ENCODE results near the gene RAPGEF6. TPM values are rescaled to one million over a fixed set of nuclear protein-coding genes. Genes with fewer than 3 reads are reported as not detected.

RAPGEF6 gene
- total and polyA plus RNA-seq, 2 of the 4 experiments (the other 2 are of a cell fraction), result 5.8 to 18.8 TPM

GRCh38 chr5:131608597-131608996 lies 26.4 kb downstream of the RAPGEF6 start:
- Histone ChIP-seq H2AFZ (replicated peaks; ENCODE audit: low read length, poor library complexity) (no peak overlapping the region), H2AK5ac (ENCODE audit: low read depth, low read length) (0 out of 2 replicates have a peak overlapping the region, but pooled peaks have one; percentile 24), H3K27ac (ENCODE audit: insufficient read depth, low read length) (no peak overlapping the region), H3K4me1 (ENCODE audit: control insufficient read depth, insufficient read depth, low read length) (peaks cover 21% of the 10 kb centered on the region), H2BK120ac (ENCODE audit: low read depth, low read length) (peak overlapping the region; percentile 29; the same call in 1 of the 2 replicates), H2AK9ac (replicated peaks; ENCODE audit: low read depth, low read length, poor library complexity) (no peak overlapping the region), H3K27me3 (ENCODE audit: control insufficient read depth, insufficient read depth, low read length) (no peaks in the 10 kb centered on the region), H3K9me3 (ENCODE audit: control insufficient read depth, insufficient read depth, low read length) (no peaks in the 10 kb centered on the region), H3K23ac (ENCODE audit: low read depth, low read length) (peak overlapping the region; percentile 81; the same call in 1 of the 2 replicates), H3K4me3 (ENCODE audit: insufficient read depth, low read depth, low read length) (no peak overlapping the region), H3K14ac (replicated peaks; ENCODE audit: low read depth, low read length) (no peak overlapping the region; the same call in 1 of the 2 replicates), H3K4me2 (ENCODE audit: low read depth, low read length) (no peak overlapping the region), H2BK15ac (ENCODE audit: low read depth, low read length) (peak overlapping the region; percentile 72; the same call in 1 of the 3 replicates), H4K5ac (ENCODE audit: low read depth, low read length) (peak overlapping the region; percentile 53), H4K8ac (ENCODE audit: low read depth in 2 of 2, low read length in 2 of 2) (peak overlapping the region in 1 of 2 experiments; percentile 43; a peak in 1 of 4 replicates), H4K91ac (ENCODE audit: insufficient read depth, low read depth, low read length) (no peak overlapping the region), H3K79me1 (ENCODE audit: low read depth in 1 of 2, low read length in 2 of 2) (peaks cover 38 to 72% of the 10 kb centered on the region in 2 experiments), H3K9ac (ENCODE audit: low read depth, low read length) (no peak overlapping the region), H3K36me3 (ENCODE audit: control insufficient read depth, insufficient read depth, low read length) (no peaks in the 10 kb centered on the region), H3K18ac (ENCODE audit: low read depth, low read length) (peak overlapping the region; percentile 5; the same call in 1 of the 2 replicates), H4K20me1 (ENCODE audit: insufficient read depth, low read length) (no peaks in the 10 kb centered on the region; the same call in 1 of the 2 replicates), H2BK20ac (ENCODE audit: low read depth, low read length) (peak overlapping the region; percentile 35; the same call in 1 of the 2 replicates), H2BK5ac (ENCODE audit: low read depth, low read length, poor library complexity, severe bottlenecking) (peak overlapping the region; percentile 24), H3K4ac (ENCODE audit: low read depth, low read length) (peak overlapping the region; percentile 43), H3K9me1 (ENCODE audit: insufficient read depth, low read length) (peaks cover 13% of the 10 kb centered on the region), H3K56ac (ENCODE audit: extremely low read depth, insufficient read depth, low read length) (no peak overlapping the region)
- intact Hi-C loops (cut with micrococcal nuclease), result no loop called here
- in situ Hi-C loops (cut with MboI; ENCODE audit: low sequenced_read_pairs), result no loop called here
- ATAC-seq (ENCODE audit: low read depth), result no peak
- CTCF ChIA-PET, result no interaction called here
- no CpG with 5 or more reads among the region's 5 CpGs for whole genome bisulfite sequencing, 2 experiments (ENCODE audit: extremely low coverage in 2 of 2, insufficient read length in 1 of 2)
- no TSS peak for BruUV-seq (replicated peaks)
- TF ChIP-seq MXI1 (IDR thresholded peaks at IDR 0.05; ENCODE audit: borderline replicate concordance, low read depth, low read length) (no peak), RCOR1 (IDR thresholded peaks at IDR 0.05; ENCODE audit: insufficient replicate concordance, low read length) (no peak), MAFK (IDR thresholded peaks at IDR 0.05; ENCODE audit: low read depth, low read length) (no peak), CEBPB (IDR thresholded peaks at IDR 0.05; ENCODE audit: low read depth, low read length) (no peak), POLR2A (IDR thresholded peaks at IDR 0.05; ENCODE audit: low read depth, low read length) (no peak), RFX5 (IDR thresholded peaks at IDR 0.05; ENCODE audit: low read depth, low read length) (no peak), NFE2L2 (IDR thresholded peaks at IDR 0.05; ENCODE audit: low read depth, low read length) (no peak), CHD1 (IDR thresholded peaks at IDR 0.05; ENCODE audit: low read depth, low read length) (no peak), FOS (IDR thresholded peaks at IDR 0.05; ENCODE audit: low read depth, low read length) (no peak), MAZ (IDR thresholded peaks at IDR 0.05; ENCODE audit: borderline replicate concordance, low read depth, low read length) (no peak), RAD21 (IDR thresholded peaks at IDR 0.05; ENCODE audit: low read length) (no peak)
- TF ChIP-seq, protein P1, sequence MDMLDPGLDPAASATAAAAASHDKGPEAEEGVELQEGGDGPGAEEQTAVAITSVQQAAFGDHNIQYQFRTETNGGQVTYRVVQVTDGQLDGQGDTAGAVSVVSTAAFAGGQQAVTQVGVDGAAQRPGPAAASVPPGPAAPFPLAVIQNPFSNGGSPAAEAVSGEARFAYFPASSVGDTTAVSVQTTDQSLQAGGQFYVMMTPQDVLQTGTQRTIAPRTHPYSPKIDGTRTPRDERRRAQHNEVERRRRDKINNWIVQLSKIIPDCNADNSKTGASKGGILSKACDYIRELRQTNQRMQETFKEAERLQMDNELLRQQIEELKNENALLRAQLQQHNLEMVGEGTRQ (IDR thresholded peaks at IDR 0.05; ENCODE audit: low read depth, low read length), result no peak
- TF ChIP-seq, protein P2, sequence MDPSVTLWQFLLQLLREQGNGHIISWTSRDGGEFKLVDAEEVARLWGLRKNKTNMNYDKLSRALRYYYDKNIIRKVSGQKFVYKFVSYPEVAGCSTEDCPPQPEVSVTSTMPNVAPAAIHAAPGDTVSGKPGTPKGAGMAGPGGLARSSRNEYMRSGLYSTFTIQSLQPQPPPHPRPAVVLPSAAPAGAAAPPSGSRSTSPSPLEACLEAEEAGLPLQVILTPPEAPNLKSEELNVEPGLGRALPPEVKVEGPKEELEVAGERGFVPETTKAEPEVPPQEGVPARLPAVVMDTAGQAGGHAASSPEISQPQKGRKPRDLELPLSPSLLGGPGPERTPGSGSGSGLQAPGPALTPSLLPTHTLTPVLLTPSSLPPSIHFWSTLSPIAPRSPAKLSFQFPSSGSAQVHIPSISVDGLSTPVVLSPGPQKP (IDR thresholded peaks at IDR 0.05; ENCODE audit: borderline replicate concordance, low read depth, low read length), result no peak
- DNase-seq, result no peak
- dilution Hi-C loops (cut with HindIII; ENCODE audit: low sequenced_read_pairs, unreplicated experiment), result no loop called here
- POLR2A ChIA-PET (ENCODE audit: unreplicated experiment), result no interaction called here

Data from IMR-90 (cell line).